GM12801 (cell line): Measurements from ENCODE around the gene SLCO2A1.

Experiments used
- CTCF ChIP-seq: IDR thresholded peaks from one replicate; pipeline ENCODE4 v1.5.1; 2011; ENCODE audit warnings: control low read depth; ENCODE audit not compliant: insufficient read length; ENCODE audit errors: extremely low read depth

Gene SLCO2A1

GRCh38 chr3:133944181-133944580 lies 85.5 kb downstream of the SLCO2A1 start:
- no peak for TF ChIP-seq CTCF

GRCh38 chr3:133943639-133944141 lies 86.0 kb downstream of the SLCO2A1 start:
- TF ChIP-seq CTCF: no peak

- TF ChIP-seq CTCF: no peak
Observed at GRCh38 chr3:133943031-133943535, 86.6 kb downstream of the SLCO2A1 start.

GRCh38 chr3:133941415-133941821 lies 88.3 kb downstream of the SLCO2A1 start:
- no peak for TF ChIP-seq CTCF

GRCh38 chr3:133940536-133940935 lies 89.2 kb downstream of the SLCO2A1 start:
- no peak for TF ChIP-seq CTCF

GRCh38 chr3:133939463-133939835 lies 90.3 kb downstream of the SLCO2A1 start:
- no peak for TF ChIP-seq CTCF

GRCh38 chr3:133938770-133939462 lies 90.8 kb downstream of the SLCO2A1 start:
- no peak for TF ChIP-seq CTCF
